HG02885 (cell line): ENCODE data around the gene ZNF219.
"Not testable (repeated sequence)": the region's sequence is repeated elsewhere in the genome, so short reads cannot be mapped to it uniquely, and the experiment has no call there.

ENCODE experiments used
- ATAC-seq: cut with Tn5 transposase; IDR thresholded peaks from one replicate; pipeline ENCODE4 v1.9.1; 2021; ENCODE audit warnings: mild to moderate bottlenecking; ENCODE audit not compliant: unreplicated experiment, poor library complexity

Gene ZNF219

GRCh38 chr14:21049271-21049673 lies 49.2 kb downstream of the ZNF219 start:
- no peak for ATAC-seq

DNA sequence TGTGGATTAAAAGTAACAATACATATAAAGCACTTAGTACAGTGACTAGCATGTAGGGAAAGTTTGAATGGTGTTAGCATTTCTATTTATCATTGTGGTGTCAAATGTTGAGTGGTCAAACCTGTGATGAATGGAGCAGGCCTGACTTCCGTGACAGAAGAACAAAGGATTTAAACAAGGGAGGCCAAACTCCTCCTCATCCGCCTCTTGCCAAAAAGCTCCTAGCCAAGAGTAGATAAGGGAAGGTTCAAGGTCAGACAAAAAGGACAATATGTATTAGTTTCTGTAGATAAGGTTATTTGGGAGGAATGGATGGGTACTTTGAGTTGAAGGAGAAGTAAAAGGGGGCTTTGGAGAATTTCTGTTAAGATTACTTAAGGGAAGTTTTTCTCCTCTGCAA lies 49.8 kb downstream of the ZNF219 start:
- ATAC-seq, result no peak

DNA sequence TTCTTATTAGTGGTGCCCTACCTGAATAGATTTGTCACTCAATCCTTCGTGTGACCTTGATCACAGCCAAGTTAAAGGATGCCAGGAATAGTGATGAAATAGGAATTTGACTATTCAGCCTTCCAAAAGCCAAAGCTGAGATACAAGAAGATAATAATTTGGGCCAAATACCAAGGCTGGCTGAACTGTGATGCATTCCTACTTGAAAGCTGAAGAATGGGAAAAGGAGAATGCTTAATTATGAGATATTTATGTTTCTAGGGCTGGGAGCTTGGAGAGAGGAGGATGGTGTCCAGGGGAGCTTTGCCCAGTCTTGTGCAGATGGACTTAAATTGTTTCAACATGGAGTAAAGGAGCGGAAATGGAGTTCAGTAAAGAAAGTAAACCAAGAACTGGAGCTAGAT lies 51.1 kb downstream of the ZNF219 start:
- ATAC-seq, result no peak

DNA sequence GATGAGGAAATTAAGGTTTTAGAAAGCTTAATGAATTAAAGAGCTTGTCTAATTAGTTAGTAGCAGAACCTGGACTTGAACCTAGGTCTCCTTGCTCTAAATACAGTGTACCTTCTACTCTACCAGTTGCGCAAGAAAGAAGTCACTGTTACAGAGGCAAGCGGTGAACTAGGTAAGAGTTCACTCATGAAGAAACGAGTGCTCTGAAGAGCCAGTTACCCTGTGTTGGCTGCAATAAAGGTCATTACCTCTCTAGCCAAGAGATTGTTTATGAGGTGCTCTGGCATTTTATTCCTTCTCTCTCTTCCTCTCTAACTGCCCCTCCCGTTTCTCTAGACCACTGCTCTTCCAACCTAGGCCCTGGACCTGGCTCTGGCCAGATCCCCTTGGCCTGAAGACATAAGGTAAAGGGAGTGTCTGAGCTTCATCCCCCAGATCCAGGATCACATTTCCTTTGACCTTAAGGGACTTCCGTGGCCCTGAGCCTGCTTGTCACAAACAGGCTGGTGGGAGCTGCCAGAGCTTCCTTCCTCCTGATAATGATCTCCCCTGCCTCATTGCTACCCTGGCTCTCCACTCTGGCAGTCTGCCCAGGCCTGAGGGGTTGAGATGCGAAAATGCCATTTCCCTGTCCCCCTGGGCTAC lies 54.4 kb downstream of the ZNF219 start:
- no peak for ATAC-seq

DNA sequence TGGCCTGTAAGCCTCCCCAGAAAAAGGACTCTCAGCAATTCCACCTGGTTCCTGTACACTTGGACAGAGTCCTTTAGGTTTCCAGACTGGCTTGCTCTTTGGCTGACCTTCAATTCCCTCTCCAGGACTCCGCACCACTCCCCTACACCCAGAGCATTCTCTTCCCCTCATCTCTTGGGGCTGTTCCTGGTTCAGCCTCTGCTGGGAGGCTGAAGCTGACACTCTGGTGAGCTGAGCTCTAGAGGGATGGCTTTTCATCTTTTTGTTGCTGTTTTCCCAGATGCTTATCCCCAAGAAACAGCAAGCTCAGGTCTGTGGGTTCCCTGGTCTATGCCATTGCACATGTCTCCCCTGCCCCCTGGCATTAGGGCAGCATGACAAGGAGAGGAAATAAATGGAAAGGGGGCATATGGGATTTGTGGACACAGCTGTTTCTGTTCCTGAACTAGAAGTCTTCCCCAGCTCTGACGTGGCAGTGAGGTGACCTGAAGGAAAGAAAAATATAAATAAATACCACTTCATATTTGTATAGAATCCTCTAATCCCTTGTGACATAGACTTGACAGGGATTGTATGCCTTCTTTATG lies 55.0 kb downstream of the ZNF219 start:
- ATAC-seq, result no peak

DNA sequence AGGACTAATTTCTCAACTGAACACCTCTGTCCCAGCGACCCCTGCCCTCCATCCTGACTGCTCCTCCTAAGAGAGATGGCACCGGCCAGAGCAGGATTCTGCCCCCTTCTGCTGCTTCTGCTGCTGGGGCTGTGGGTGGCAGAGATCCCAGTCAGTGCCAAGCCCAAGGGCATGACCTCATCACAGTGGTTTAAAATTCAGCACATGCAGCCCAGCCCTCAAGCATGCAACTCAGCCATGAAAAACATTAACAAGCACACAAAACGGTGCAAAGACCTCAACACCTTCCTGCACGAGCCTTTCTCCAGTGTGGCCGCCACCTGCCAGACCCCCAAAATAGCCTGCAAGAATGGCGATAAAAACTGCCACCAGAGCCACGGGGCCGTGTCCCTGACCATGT lies 55.5 kb downstream of the ZNF219 start:
- no peak for ATAC-seq

DNA sequence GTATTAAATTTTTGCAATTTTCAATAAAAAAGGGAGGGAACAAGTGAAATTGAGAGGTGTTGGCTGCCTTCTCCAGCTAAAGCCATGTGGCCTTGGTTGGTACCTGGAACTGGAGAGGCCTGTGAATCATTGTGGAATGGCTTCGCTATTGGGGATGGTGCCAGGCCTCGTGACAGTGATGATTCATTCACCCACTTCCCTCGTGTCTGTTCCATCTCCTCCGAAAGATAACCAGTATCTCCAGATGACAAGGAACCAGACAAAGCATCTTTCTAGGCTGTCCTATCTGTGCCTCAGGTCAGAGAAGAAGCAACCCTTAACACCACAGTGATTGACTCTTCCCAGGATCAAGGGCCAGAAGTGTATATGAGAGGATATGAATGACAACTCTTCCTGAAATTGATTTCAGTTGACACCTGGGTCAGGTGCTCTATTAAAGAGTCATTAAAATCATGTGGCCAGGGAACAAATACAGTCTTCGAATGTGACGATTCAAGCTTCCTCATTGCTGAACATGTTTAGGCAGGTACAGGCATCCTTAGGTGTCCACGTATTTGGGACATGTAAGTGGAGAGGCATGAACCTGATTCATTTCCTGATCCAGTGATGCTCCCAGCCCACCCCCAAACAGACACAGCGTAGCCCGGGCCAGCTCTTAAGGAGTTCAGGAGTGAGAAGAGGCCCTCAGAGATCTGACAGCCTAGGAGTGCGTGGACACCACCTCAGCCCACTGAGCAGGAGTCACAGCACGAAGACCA lies 56.6 kb downstream of the ZNF219 start, which contains the start of gene RNASE7:
RNASE7 (plus strand) TSS at position 687 of the 758 bp plus-strand sequence. CDS start 631 bp downstream, outside the sequence.
- ATAC-seq, result no peak

GRCh38 chr14:21040941-21041340 lies 57.5 kb downstream of the ZNF219 start:
- not testable (repeated sequence) for ATAC-seq

DNA sequence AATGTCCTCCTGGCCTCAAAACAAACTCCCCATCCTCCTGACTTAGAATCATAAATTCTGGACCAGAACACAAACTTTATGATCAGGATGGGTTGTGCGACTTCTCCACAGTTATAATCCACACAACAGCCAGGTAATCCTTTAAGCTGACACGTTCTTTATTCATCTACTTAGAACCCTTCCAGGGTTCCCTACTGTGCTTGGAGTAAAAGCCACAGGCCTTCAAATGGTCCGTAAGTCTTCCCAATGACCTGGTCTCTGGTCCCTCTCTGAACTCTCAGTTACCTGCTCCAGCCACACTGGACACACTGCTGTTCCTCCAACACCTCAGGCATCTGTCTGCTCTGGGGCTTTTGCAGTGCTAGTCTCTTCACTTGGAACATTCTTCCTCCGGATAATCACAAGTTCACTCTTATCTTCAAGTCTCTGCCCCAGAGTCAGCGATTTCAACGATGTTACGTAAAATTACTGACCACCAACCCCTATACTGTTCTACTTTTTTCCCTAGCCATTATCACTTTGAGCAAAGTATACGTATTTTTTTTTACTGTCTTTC lies 58.0 kb downstream of the ZNF219 start:
- ATAC-seq, result no peak
